GM21447 (cell line): ENCODE results near the gene GJC1.
"Not testable (repeated sequence)": the region's sequence is repeated elsewhere in the genome, so short reads cannot be mapped to it uniquely, and the experiment has no call there.

Source experiments
- ATAC-seq: cut with Tn5 transposase; IDR thresholded peaks from one replicate; pipeline ENCODE4 v1.9.1; 2021; ENCODE audit not compliant: unreplicated experiment

GJC1 gene

GRCh38 chr17:44763170-44763569, 66.9 kb downstream of the GJC1 start:
- ATAC-seq: no peak

GRCh38 chr17:44761932-44762810, 67.9 kb downstream of the GJC1 start:
- no peak for ATAC-seq

GRCh38 chr17:44760474-44761308, 69.4 kb downstream of the GJC1 start:
- no peak for ATAC-seq

- no peak for ATAC-seq
Observed at GRCh38 chr17:44759916-44760243, 70.2 kb downstream of the GJC1 start.

GRCh38 chr17:44759086-44759915, 70.8 kb downstream of the GJC1 start:
- ATAC-seq: no peak

GRCh38 chr17:44758414-44759085, 71.5 kb downstream of the GJC1 start, which contains the start of gene ADAM11:
ADAM11 (plus strand) TSS chr17:44758988; CDS start chr17:44759200, 212 bp downstream.
- ATAC-seq: no peak

- no peak for ATAC-seq
Observed at GRCh38 chr17:44757918-44758413, 72.1 kb downstream of the GJC1 start.

- ATAC-seq: no peak
Observed at GRCh38 chr17:44757045-44757917, 72.8 kb downstream of the GJC1 start.

GRCh38 chr17:44755180-44755579, 74.9 kb downstream of the GJC1 start:
- ATAC-seq: not testable (repeated sequence)

GRCh38 chr17:44754276-44754675, 75.8 kb downstream of the GJC1 start:
- ATAC-seq: no peak

- ATAC-seq: no peak
Observed at GRCh38 chr17:44752953-44753861, 76.9 kb downstream of the GJC1 start.

- ATAC-seq: no peak
Observed at GRCh38 chr17:44751806-44752205, 78.3 kb downstream of the GJC1 start.

- ATAC-seq: no peak
Observed at GRCh38 chr17:44751331-44751730, 78.8 kb downstream of the GJC1 start.

- no peak for ATAC-seq
Observed at GRCh38 chr17:44749980-44750318, 80.1 kb downstream of the GJC1 start.

- no peak for ATAC-seq
Observed at GRCh38 chr17:44749076-44749979, 80.8 kb downstream of the GJC1 start.
